ENCODE measurements around the gene AR. TPM values are rescaled to one million over a fixed set of nuclear protein-coding genes. Genes with fewer than 3 reads are reported as not detected.

AR gene
- total RNA-seq, 6 experiments from 2014 or later, result 12.2 to 18.2 (median 15.5) TPM

DNA sequence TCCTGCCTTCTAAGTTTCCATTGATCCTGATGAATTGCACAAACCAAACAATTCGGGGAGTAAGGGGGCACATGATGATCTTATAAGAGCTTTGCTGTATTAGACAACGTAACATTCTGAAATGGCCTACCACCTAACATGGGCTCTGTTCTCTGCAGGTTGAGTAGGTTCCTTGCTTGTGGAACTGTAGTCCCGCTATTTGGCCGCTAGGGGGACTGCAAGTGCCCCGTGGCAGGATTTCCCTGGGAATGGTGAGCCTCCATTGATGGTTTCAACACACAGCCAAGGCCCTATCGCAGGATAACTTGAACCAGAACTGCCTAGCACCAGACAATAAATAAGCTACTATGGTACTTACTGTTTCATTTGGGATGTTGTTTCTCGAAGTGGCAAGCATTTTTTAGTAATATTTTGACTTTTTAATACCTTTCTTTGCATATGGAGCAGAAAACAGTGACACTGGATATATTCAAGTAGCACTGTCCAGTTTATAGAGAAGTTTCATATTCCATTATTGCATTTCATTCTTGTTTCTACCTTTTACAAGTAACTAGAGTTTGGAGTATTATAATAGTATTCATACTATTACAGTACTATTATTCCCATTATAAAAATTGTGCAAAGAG is 11.9 kb downstream of the AR start:
- Mint-ChIP-seq H3K27ac (peak overlapping the region; percentile 46; the same call in 1 of the 2 replicates), H3K36me3 (ENCODE audit: low read depth) (peaks cover 11% of the 10 kb centered on the region; the same call in 1 of the 2 replicates), H3K9me3 (no peaks in the 10 kb centered on the region)

DNA sequence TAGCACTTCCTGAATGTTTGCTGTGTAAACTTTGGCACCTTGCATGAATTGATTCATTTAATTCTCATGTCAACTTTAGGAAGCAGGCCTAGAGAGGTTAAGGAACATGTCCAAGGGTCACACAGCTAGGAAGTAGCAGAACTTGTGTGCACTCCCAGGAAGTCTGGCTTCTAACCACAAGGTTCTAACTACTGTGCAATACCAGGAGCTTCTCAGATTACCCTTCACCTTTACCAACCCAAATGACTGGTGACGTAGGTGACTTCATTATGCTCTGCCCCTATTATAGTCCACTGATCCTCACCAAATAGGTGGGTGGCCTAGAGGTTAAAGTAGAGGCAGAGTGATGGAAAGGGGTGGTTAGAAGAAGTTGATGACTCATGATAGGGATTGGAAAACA is 14.4 kb downstream of the AR start:
- no peak overlapping the region for H3K4me3 Mint-ChIP-seq
- no peaks in the 10 kb centered on the region for H3K27me3 Mint-ChIP-seq (ENCODE audit: insufficient read depth)
- H3K4me1 Mint-ChIP-seq (ENCODE audit: low read depth), result peaks cover 30% of the 10 kb centered on the region
- no peak for DNase-seq
- TF ChIP-seq, protein P1, sequence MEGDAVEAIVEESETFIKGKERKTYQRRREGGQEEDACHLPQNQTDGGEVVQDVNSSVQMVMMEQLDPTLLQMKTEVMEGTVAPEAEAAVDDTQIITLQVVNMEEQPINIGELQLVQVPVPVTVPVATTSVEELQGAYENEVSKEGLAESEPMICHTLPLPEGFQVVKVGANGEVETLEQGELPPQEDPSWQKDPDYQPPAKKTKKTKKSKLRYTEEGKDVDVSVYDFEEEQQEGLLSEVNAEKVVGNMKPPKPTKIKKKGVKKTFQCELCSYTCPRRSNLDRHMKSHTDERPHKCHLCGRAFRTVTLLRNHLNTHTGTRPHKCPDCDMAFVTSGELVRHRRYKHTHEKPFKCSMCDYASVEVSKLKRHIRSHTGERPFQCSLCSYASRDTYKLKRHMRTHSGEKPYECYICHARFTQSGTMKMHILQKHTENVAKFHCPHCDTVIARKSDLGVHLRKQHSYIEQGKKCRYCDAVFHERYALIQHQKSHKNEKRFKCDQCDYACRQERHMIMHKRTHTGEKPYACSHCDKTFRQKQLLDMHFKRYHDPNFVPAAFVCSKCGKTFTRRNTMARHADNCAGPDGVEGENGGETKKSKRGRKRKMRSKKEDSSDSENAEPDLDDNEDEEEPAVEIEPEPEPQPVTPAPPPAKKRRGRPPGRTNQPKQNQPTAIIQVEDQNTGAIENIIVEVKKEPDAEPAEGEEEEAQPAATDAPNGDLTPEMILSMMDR (IDR thresholded peaks at IDR 0.05), result no peak
- H3K36me3 Mint-ChIP-seq (ENCODE audit: low read depth), result peaks cover 14% of the 10 kb centered on the region; the same call in 1 of the 2 replicates
- no peaks in the 10 kb centered on the region for H3K9me3 Mint-ChIP-seq
- H3K27ac Mint-ChIP-seq, result no peak overlapping the region

More for the DNA sequence above, 11.9 kb downstream of the AR start:
- TF ChIP-seq, protein P1 (IDR thresholded peaks at IDR 0.05), result peak; percentile 87
- Mint-ChIP-seq H3K4me3 (no peak overlapping the region), H3K4me1 (ENCODE audit: low read depth) (peaks cover 37% of the 10 kb centered on the region), H3K27me3 (ENCODE audit: insufficient read depth) (no peaks in the 10 kb centered on the region)
- DNase-seq, result peak; percentile 25

DNA sequence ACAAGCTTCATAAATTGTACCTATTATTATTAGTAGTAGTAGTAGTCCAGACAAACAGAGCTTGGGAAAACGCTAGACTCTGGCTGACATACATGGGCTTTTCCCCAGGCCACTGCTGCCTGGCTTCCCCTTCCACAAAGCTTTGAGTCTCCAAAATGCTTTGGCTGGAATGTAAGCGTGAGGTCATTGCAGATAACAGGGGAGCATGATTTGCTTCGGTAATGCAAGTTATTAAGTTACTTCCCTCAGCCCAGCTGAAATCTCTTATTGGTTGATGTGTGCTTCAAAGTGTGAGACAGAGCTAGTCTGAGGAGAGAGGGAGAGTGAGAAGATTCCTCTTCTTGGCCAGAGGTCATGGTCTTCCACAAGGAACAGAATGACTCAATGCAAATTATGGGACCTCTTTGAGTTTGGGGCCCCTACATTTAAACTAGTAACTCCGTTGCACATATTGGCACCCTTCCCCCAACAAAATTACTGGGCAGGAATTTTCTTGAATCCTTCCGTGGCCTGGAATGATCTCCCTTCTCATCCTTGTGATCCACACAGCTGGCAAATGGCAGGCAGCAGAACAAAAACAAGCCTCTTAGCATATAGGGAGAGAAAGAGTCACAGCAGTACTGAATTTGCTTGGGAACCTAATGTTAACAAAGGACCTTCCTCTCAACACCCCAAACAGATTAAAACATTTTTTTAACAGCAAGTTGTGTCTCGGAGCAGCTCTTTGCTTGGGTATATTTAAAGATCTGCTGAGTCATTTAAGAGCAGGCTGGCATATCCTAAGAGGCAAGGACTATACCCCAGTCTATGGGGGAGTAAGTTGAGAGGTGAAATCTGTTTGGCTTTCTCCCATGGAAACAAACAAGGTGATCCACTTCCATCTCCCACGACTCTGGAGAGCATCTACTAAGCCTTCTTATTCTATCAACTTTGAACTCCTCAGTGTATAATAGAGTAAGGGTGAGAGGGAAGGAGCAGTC is 19.9 kb downstream of the AR start:
- no peak for DNase-seq
- H3K9me3 Mint-ChIP-seq, result no peaks in the 10 kb centered on the region
- TF ChIP-seq, protein P1 (IDR thresholded peaks at IDR 0.05), result no peak
- H3K27ac Mint-ChIP-seq, result peak overlapping the region; percentile 81
- peaks cover 13% of the 10 kb centered on the region; the same call in 1 of the 2 replicates for H3K36me3 Mint-ChIP-seq (ENCODE audit: low read depth)
- peak overlapping the region; percentile 63 for H3K4me3 Mint-ChIP-seq
- no peaks in the 10 kb centered on the region for H3K27me3 Mint-ChIP-seq (ENCODE audit: insufficient read depth)
- peaks cover 63% of the 10 kb centered on the region for H3K4me1 Mint-ChIP-seq (ENCODE audit: low read depth)

GRCh38 chrX:67564475-67564874 is 20.7 kb downstream of the AR start:
- TF ChIP-seq, protein P1 (IDR thresholded peaks at IDR 0.05), result no peak
- peak overlapping the region; percentile 81 for H3K27ac Mint-ChIP-seq
- peaks cover 70% of the 10 kb centered on the region for H3K4me1 Mint-ChIP-seq (ENCODE audit: low read depth)
- H3K4me3 Mint-ChIP-seq, result no peak overlapping the region; the same call in 1 of the 2 replicates
- no peaks in the 10 kb centered on the region for H3K9me3 Mint-ChIP-seq
- no peaks in the 10 kb centered on the region for H3K27me3 Mint-ChIP-seq (ENCODE audit: insufficient read depth)
- H3K36me3 Mint-ChIP-seq (ENCODE audit: low read depth), result peaks cover 13% of the 10 kb centered on the region; the same call in 1 of the 2 replicates
- no peak for DNase-seq

DNA sequence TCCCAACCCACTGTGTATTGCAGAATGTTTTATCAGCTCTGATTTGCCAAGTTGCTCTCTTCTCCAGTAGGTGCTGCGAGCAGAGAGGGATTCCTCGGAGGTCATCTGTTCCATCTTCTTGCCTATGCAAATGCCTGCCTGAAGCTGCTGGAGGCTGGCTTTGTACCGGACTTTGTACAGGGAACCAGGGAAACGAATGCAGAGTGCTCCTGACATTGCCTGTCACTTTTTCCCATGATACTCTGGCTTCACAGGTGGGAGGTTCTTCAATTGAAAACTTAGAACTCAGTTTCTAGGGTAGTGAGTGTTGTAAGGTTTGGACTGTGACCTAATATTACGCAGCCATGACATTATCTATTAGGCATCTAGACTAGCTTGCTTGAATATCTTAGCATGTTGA is 24.9 kb downstream of the AR start:
- Mint-ChIP-seq H3K4me3 (peak overlapping the region; percentile 54), H3K27ac (peak overlapping the region; percentile 63), H3K9me3 (no peaks in the 10 kb centered on the region), H3K27me3 (ENCODE audit: insufficient read depth) (no peaks in the 10 kb centered on the region), H3K36me3 (ENCODE audit: low read depth) (peaks cover 7% of the 10 kb centered on the region; the same call in 1 of the 2 replicates), H3K4me1 (ENCODE audit: low read depth) (peaks cover 60% of the 10 kb centered on the region)
- TF ChIP-seq, protein P1 (IDR thresholded peaks at IDR 0.05), result no peak
- DNase-seq, result no peak

Data from HFFc6 (cell line).